ENCODE measurements around the gene B3GNT9.

Gene B3GNT9

GRCh38 chr16:67150833-67151396, at the start of gene B3GNT9:
TSS of gene B3GNT9 (minus strand) at chr16:67150998. CDS start at chr16:67150485, 513 bp downstream.
- DNase-seq: peak; percentile 76

- no peak for DNase-seq
Observed at GRCh38 chr16:67200491-67200890, 49.7 kb upstream of the B3GNT9 start.

DNA sequence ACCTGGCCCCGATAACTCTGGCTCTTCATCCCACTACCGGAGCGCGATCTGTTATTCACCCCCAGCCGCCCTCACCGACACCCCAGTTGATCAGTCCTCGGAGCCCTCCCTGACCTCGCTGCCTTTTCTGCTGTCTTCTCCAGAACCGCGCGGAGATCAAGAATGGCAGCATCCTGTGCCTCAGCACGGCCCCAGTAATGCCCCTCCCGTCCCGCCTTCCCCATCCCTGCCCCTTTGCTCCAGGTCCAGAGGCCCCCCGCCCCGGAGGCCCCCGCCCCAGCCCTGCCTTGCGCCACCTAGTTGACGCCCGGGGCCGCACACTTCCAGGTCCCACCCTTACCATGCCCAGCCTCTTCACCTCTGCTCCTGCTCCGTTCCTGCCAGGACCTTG, 49.0 kb upstream of the B3GNT9 start:
- DNase-seq: no peak

DNA sequence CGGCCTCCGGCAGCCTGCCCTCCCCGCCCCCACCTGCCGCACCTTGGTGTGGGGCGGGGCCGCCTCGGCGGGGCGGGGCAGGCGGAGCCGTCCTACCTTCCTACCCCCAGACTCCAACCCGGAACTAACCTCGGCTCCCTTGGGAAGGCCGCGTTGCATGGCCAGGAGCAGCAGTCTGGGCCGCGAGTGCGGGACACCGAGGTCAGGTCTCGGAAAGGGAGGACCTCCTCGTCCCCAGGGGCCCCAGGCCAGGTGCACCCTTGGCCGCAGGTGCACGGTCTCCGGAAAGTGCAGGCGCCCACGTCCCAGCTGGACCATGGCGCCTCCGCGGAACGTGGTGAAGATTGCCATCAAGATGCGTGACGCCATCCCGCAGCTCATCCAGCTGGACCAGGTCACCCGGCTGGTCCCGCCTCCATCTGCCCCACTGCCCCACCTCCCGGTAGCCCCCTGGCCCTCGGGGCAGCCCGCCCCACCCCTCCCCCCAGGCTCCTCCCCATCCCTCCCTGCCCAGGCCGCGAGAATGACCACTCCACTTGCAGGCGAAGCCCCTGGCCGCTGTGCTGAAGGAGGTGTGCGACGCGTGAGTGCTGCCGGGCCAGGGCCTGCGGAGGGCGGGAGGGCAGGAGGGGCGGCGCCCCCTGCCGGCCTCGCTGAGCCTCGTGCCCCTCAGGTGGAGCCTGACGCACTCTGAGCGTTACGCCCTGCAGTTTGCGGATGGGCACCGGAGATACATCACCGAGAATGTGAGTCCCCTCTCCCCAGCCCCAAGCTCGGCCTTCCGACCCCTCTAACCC, 48.4 kb upstream of the B3GNT9 start, which contains the start of gene ELMO3:
ELMO3 (plus strand) TSS at position 121 of the 797 bp plus-strand sequence; CDS start at position 317, 196 bp downstream.
- DNase-seq: no peak

DNA sequence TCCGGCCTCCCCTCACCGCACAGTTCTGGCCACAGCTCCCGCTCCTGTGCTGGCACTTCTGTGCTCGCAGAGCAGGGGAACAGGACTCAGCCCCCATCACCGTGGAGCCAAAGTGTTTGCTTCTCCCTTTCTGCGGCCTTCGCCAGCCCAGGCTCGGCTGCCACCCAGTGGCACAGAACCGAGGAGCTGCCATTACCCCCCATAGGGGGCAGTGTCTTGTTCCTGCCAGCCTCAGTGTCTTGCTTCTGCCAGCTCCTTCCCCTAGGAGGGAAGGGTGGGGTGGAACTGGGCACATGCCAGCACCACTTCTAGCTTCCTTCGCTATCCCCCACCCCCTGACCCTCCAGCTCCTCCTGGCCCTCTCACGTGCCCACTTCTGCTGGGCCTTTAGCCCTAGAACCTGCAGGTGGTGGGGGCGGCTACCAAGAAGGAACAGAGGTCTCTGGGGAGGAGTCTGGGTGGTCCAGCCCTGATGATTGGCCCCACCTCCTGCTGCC, 47.5 kb upstream of the B3GNT9 start:
- DNase-seq: no peak

- no peak for DNase-seq
Observed at GRCh38 chr16:67197704-67198103, 46.9 kb upstream of the B3GNT9 start.

DNA sequence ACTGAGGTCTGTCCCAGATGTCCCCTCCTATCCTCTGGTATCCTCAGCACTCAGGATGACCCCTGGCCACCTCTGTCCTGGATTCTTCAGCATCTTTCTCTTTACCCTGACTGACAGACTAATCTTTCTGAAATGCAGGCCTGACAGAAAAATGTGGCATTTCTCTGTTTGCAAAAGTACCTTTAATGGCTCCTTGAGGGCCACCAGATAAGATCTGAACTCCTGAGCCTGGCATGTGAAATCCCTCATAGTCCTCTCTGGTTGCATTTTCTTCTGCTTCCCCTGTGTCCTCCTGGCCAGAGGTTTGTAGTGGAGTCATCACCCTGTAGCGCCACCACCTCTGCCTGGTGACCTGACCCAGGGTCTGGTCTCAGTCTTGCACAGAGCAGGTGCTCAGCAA, 46.1 kb upstream of the B3GNT9 start:
- no peak for DNase-seq

- no peak for DNase-seq
Observed at GRCh38 chr16:67195676-67196075, 44.9 kb upstream of the B3GNT9 start.

DNA sequence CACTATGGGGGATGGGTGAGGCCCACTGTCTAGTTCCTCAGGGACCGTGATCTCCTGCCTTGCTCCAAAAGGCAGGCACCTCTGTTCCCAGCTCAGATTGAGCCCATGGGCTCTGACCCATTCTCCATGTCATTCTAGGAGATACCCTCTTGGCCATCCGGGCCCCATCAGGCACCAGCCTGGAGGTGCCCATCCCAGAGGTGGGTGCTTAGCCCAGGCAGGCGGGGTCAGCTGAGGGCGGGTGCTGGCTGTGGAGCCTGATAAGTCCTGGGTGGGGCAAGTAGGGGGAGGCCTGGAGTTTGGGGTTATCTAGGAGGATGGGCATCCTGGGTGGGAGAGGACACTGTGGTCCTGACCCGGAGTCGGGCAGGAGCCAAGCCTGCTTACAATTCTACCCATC, 43.5 kb upstream of the B3GNT9 start:
- no peak for DNase-seq

GRCh38 chr16:67193536-67193935, 42.7 kb upstream of the B3GNT9 start:
- no peak for DNase-seq

DNA sequence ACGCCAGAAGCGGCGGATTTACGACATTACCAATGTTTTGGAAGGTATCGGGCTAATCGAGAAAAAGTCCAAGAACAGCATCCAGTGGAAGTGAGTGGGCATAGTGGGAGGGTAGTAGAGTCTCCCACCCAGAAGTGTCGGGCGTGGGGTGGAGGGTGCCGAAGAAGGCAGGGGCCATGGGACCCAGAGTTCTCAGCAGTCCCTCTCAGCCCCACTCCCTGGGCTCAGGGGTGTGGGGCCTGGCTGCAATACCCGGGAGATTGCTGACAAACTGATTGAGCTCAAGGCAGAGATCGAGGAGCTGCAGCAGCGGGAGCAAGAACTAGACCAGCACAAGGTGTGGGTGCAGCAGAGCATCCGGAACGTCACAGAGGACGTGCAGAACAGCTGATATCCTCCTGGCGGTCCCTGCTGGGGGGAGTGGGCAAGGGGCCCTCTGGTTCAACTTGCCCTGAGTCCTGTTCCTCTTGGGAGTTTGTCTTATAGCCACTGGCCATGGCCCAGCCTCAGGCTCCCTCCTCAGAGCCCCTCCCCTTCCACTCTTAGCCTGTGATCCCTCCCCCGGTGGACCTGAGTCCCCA, 42.1 kb upstream of the B3GNT9 start:
- no peak for DNase-seq

- peak; percentile 93 for DNase-seq
Observed at GRCh38 chr16:67191995-67192681, 41.3 kb upstream of the B3GNT9 start, which contains the start of gene E2F4. TSS of gene E2F4 (plus strand) at chr16:67192155. CDS start at chr16:67192228, 73 bp downstream.

GRCh38 chr16:67191411-67191994, 40.7 kb upstream of the B3GNT9 start:
- DNase-seq: no peak

GRCh38 chr16:67190448-67191399, 39.9 kb upstream of the B3GNT9 start:
- no peak for DNase-seq

- no peak for DNase-seq
Observed at GRCh38 chr16:67190041-67190440, 39.2 kb upstream of the B3GNT9 start, which contains the start of gene EXOC3L1. TSS of gene EXOC3L1 (minus strand) at chr16:67190136. CDS start at chr16:67189676, 460 bp downstream.

- no peak for DNase-seq
Observed at GRCh38 chr16:67188798-67189197, 38.0 kb upstream of the B3GNT9 start.

DNA sequence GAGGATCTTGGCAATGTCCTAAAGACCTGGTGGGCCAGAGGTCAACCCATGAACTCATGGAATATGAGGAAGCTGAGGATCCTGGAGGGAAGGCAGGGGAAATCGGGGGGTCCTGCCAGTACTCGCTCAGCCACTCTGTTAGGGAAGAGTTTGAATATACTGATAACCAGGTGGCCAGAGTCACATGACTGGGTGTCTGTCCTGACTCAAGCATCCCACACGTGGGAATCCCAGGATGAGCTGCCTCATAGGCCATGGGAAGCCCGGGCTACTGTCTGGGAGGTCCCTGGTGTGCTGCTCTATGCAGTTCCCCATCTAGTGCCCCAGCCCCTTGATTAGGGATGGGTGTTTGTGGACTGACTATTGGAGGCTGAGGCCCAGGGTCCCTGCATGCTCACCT, 37.5 kb upstream of the B3GNT9 start:
- no peak for DNase-seq

- no peak for DNase-seq
Observed at GRCh38 chr16:67187175-67187890, 36.5 kb upstream of the B3GNT9 start.

DNA sequence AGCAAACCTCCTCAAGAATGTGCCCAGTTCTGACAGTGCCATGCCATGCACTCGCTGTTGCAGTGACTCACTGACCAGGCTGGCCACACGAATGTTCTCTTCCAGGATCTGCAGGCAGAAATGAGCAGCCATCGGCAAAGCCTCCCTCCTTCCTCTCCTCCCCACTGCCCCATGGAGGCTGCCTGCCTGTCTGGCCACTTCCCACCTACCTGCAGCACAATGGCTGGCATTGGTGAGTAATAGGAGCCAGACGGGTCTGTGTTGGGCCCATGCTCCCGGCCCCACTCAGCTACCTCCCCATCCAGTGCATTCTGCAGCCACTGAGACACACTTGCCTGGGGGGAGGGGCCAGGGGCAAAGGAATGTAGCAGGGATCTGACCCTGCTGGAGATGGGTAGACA, 35.8 kb upstream of the B3GNT9 start:
- no peak for DNase-seq

DNA sequence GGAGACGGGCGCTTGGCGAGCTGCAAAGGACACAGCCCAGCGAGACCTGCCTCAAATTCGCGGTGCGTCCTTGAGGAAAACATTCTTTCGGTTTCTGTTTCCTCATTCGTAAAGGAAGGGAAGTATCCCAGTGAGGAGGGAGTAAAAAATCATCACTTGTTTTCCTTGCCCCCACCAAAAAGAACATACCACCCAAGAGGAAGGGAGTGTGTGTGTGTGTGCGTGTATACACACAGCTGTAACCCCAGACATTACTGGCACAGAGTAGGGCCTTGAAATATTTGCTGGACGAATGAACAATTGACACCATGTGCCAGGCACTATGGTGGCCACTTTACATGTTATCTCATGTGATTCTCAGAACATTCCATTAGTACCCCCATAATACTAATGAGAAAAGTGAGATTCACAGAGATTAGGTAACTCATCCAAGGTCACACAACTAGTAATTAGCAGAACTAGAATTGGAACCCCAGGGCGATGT, 34.9 kb upstream of the B3GNT9 start:
- no peak for DNase-seq

Data from activated CD8-positive, alpha-beta memory T cell treated with anti-CD3 and anti-CD28 coated beads, Interleukin-2, amount 50 U/mL, for 48 hours (primary cell).